ENCODE measurements around the gene CDH13.

Gene CDH13

GRCh38 chr16:83051451-83051850 lies 424.7 kb downstream of the CDH13 start:
- H3K36me3 ChIP-seq (ENCODE audit: control insufficient read depth, insufficient read depth, low read length), result no peaks in the 10 kb centered on the region
- H3K4me3 ChIP-seq (ENCODE audit: low read length), result no peak overlapping the region
- no peaks in the 10 kb centered on the region for H3K27me3 ChIP-seq (ENCODE audit: control insufficient read depth, insufficient read depth, low read length)
- H3K9ac ChIP-seq (ENCODE audit: low read length), result no peak overlapping the region
- H3K4me1 ChIP-seq (ENCODE audit: control insufficient read depth, insufficient read depth, low read length), result no peaks in the 10 kb centered on the region
- H3K9me3 ChIP-seq (ENCODE audit: control insufficient read depth, low read length), result no peaks in the 10 kb centered on the region

DNA sequence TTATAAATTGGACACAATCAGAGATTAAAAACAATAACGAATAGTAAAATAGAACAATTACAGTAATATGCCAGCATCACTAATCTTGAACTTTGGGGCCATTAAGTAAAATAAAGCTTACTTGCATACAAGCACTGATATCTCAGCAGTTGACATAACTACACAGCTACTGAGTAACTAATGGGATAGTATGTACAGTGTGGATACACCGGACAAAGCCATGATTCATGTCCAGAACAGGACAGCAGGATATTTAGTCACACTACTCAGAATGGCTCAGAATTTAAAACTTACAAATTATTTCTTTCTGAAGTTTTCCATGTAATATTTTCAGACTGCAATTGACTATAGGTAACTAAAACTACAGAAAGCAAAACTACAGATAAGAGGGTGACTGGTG lies 427.5 kb downstream of the CDH13 start:
- Histone ChIP-seq H3K4me1 (ENCODE audit: control insufficient read depth, insufficient read depth, low read length) (no peaks in the 10 kb centered on the region), H3K4me3 (ENCODE audit: low read length) (no peak overlapping the region), H3K9ac (ENCODE audit: low read length) (no peak overlapping the region), H3K36me3 (ENCODE audit: control insufficient read depth, insufficient read depth, low read length) (no peaks in the 10 kb centered on the region), H3K27me3 (ENCODE audit: control insufficient read depth, insufficient read depth, low read length) (no peaks in the 10 kb centered on the region), H3K9me3 (ENCODE audit: control insufficient read depth, low read length) (no peaks in the 10 kb centered on the region)

DNA sequence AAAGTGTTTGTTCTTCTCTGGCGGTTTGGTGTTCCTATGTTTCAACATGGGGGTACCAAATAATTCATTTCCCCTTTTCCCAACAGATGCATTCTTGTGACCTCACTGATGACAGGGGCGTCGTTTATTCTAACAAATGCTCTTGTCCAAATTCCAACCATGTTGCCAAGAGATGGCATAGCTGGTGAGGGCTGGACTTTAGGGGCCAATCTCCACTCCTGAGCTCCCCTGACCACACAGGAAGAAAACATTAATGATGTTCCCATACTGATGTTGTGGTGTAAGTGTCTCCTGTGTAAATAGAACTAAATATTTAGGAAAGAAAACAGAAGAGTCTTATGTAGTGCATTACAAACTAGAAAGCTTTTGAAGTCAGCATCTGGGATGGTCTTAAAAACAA lies 431.6 kb downstream of the CDH13 start:
- Histone ChIP-seq H3K4me1 (ENCODE audit: control insufficient read depth, insufficient read depth, low read length) (no peaks in the 10 kb centered on the region), H3K4me3 (ENCODE audit: low read length) (no peak overlapping the region), H3K27me3 (ENCODE audit: control insufficient read depth, insufficient read depth, low read length) (no peaks in the 10 kb centered on the region), H3K9ac (ENCODE audit: low read length) (no peak overlapping the region), H3K9me3 (ENCODE audit: control insufficient read depth, low read length) (no peaks in the 10 kb centered on the region), H3K36me3 (ENCODE audit: control insufficient read depth, insufficient read depth, low read length) (no peaks in the 10 kb centered on the region)

GRCh38 chr16:83059237-83059636 lies 432.5 kb downstream of the CDH13 start:
- H3K9me3 ChIP-seq (ENCODE audit: control insufficient read depth, low read length), result no peaks in the 10 kb centered on the region
- no peak overlapping the region for H3K9ac ChIP-seq (ENCODE audit: low read length)
- no peaks in the 10 kb centered on the region for H3K36me3 ChIP-seq (ENCODE audit: control insufficient read depth, insufficient read depth, low read length)
- H3K4me1 ChIP-seq (ENCODE audit: control insufficient read depth, insufficient read depth, low read length), result no peaks in the 10 kb centered on the region
- no peak overlapping the region for H3K4me3 ChIP-seq (ENCODE audit: low read length)
- H3K27me3 ChIP-seq (ENCODE audit: control insufficient read depth, insufficient read depth, low read length), result no peaks in the 10 kb centered on the region

DNA sequence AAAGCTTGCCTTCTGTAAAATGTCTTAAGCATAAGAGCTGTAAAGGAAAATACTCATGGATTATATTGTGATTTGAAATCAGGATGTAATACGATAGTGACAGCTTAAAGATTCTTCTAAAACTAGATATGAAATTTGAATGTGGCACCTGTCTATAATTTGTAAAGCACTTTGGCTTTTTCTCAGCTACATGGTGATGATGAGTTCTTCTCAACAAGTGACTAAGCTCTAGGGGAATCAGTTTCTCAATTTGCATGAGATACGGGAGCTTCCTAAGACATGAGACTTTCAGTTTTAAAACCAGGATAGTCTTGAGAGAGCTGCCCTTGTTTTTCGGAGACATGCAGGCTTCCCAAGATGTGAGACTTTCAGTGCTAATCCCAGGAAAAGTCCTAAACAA lies 439.2 kb downstream of the CDH13 start:
- H3K27me3 ChIP-seq (ENCODE audit: control insufficient read depth, insufficient read depth, low read length), result no peaks in the 10 kb centered on the region
- H3K4me1 ChIP-seq (ENCODE audit: control insufficient read depth, insufficient read depth, low read length), result no peaks in the 10 kb centered on the region
- H3K36me3 ChIP-seq (ENCODE audit: control insufficient read depth, insufficient read depth, low read length), result no peaks in the 10 kb centered on the region
- no peak overlapping the region for H3K9ac ChIP-seq (ENCODE audit: low read length)
- H3K4me3 ChIP-seq (ENCODE audit: low read length), result no peak overlapping the region
- no peaks in the 10 kb centered on the region for H3K9me3 ChIP-seq (ENCODE audit: control insufficient read depth, low read length)

GRCh38 chr16:83066881-83067280 lies 440.1 kb downstream of the CDH13 start:
- Histone ChIP-seq H3K36me3 (ENCODE audit: control insufficient read depth, insufficient read depth, low read length) (no peaks in the 10 kb centered on the region), H3K27me3 (ENCODE audit: control insufficient read depth, insufficient read depth, low read length) (no peaks in the 10 kb centered on the region), H3K9me3 (ENCODE audit: control insufficient read depth, low read length) (no peaks in the 10 kb centered on the region), H3K4me1 (ENCODE audit: control insufficient read depth, insufficient read depth, low read length) (no peaks in the 10 kb centered on the region), H3K9ac (ENCODE audit: low read length) (no peak overlapping the region), H3K4me3 (ENCODE audit: low read length) (no peak overlapping the region)

DNA sequence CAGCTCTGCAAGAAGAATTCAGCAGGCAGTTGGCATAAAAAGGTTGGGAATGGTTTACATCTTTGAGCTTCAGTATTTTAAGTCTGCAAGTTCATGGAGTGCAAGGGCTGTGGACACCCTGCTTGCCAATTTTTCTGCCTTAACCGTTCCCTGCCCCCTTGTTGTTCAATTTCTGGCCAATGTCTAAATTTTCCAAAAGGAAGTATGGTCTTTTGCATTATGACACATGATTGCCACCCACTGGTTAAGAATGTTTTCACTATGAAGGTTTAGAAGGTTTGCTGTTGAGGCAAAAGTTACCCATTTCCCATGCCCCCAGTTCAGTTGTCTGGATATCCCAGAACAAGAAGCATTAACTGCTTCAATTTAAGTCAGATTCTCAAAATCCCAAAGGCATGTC lies 441.9 kb downstream of the CDH13 start:
- Histone ChIP-seq H3K4me1 (ENCODE audit: control insufficient read depth, insufficient read depth, low read length) (no peaks in the 10 kb centered on the region), H3K36me3 (ENCODE audit: control insufficient read depth, insufficient read depth, low read length) (no peaks in the 10 kb centered on the region), H3K27me3 (ENCODE audit: control insufficient read depth, insufficient read depth, low read length) (no peaks in the 10 kb centered on the region), H3K4me3 (ENCODE audit: low read length) (no peak overlapping the region), H3K9me3 (ENCODE audit: control insufficient read depth, low read length) (no peaks in the 10 kb centered on the region), H3K9ac (ENCODE audit: low read length) (no peak overlapping the region)

DNA sequence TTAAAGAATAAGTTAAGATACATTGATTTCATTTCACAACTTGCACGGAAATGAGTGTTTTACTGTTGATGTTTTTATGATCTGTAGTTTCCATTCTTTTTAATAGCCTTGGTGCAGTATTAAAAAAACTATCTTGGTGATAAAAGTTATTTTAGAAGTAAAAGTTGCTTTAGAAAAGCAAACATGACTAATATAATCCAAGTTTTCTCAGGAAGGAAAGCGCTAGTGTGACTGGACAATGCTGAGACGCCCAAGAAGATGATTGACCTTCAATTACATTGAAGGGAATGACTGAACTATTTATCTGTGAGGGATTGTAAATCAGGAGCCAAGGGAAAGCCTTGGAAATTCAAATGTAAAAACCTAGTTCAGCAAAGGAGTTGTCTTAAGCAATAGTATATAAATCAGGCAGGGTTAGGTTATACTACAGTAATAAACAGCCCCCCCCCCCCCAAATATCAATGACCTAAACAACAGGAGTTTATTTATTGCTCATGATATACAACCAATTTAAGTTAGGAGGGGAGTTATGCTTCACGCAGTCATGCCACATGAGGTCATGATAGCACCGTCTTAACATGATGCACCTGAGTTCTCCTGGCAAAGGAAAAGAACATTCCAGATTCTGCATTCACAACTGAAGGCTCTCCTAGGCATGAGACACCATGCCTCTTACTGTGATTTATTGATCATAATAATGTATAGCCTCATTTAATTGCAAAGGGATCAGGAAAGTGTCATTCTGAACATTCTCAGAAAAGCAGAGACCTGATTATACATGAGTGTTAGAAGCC lies 443.8 kb downstream of the CDH13 start:
- Histone ChIP-seq H3K27me3 (ENCODE audit: control insufficient read depth, insufficient read depth, low read length) (no peaks in the 10 kb centered on the region), H3K9me3 (ENCODE audit: control insufficient read depth, low read length) (no peaks in the 10 kb centered on the region), H3K9ac (ENCODE audit: low read length) (no peak overlapping the region), H3K4me3 (ENCODE audit: low read length) (no peak overlapping the region), H3K36me3 (ENCODE audit: control insufficient read depth, insufficient read depth, low read length) (no peaks in the 10 kb centered on the region), H3K4me1 (ENCODE audit: control insufficient read depth, insufficient read depth, low read length) (no peaks in the 10 kb centered on the region)

- Histone ChIP-seq H3K9me3 (ENCODE audit: control insufficient read depth, low read length) (no peaks in the 10 kb centered on the region), H3K4me1 (ENCODE audit: control insufficient read depth, insufficient read depth, low read length) (no peaks in the 10 kb centered on the region), H3K4me3 (ENCODE audit: low read length) (no peak overlapping the region), H3K36me3 (ENCODE audit: control insufficient read depth, insufficient read depth, low read length) (no peaks in the 10 kb centered on the region), H3K27me3 (ENCODE audit: control insufficient read depth, insufficient read depth, low read length) (no peaks in the 10 kb centered on the region), H3K9ac (ENCODE audit: low read length) (no peak overlapping the region)
Measured at GRCh38 chr16:83075956-83076355, 449.2 kb downstream of the CDH13 start.

DNA sequence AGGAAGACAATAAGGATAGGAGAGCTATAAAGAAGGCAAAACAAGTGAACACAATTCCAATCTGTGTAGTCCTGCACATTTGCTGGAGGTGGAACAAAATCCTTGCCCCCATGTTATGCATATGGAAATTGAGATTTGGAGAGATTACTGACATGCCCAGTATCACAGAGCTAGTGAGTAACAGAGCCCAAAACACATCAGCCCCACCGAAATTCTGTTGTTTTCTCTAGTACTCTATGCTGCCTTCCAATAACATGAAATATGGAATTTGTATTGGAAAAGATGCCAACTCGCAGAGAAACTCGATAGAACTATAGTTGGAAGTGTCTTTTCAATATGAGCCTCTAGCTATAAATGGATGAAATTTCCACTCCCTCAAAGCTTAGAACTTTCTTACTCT lies 456.6 kb downstream of the CDH13 start:
- Histone ChIP-seq H3K9ac (ENCODE audit: low read length) (no peak overlapping the region), H3K4me1 (ENCODE audit: control insufficient read depth, insufficient read depth, low read length) (no peaks in the 10 kb centered on the region), H3K27me3 (ENCODE audit: control insufficient read depth, insufficient read depth, low read length) (no peaks in the 10 kb centered on the region), H3K9me3 (ENCODE audit: control insufficient read depth, low read length) (no peaks in the 10 kb centered on the region), H3K4me3 (ENCODE audit: low read length) (no peak overlapping the region), H3K36me3 (ENCODE audit: control insufficient read depth, insufficient read depth, low read length) (no peaks in the 10 kb centered on the region)

GRCh38 chr16:83085660-83086059 lies 458.9 kb downstream of the CDH13 start:
- no peaks in the 10 kb centered on the region for H3K36me3 ChIP-seq (ENCODE audit: control insufficient read depth, insufficient read depth, low read length)
- no peak overlapping the region for H3K4me3 ChIP-seq (ENCODE audit: low read length)
- no peak overlapping the region for H3K9ac ChIP-seq (ENCODE audit: low read length)
- no peaks in the 10 kb centered on the region for H3K4me1 ChIP-seq (ENCODE audit: control insufficient read depth, insufficient read depth, low read length)
- no peaks in the 10 kb centered on the region for H3K27me3 ChIP-seq (ENCODE audit: control insufficient read depth, insufficient read depth, low read length)
- no peaks in the 10 kb centered on the region for H3K9me3 ChIP-seq (ENCODE audit: control insufficient read depth, low read length)

GRCh38 chr16:83095941-83096692 lies 469.3 kb downstream of the CDH13 start:
- Histone ChIP-seq H3K9me3 (ENCODE audit: control insufficient read depth, low read length) (no peaks in the 10 kb centered on the region), H3K27me3 (ENCODE audit: control insufficient read depth, insufficient read depth, low read length) (no peaks in the 10 kb centered on the region), H3K4me1 (ENCODE audit: control insufficient read depth, insufficient read depth, low read length) (no peaks in the 10 kb centered on the region), H3K9ac (ENCODE audit: low read length) (no peak overlapping the region), H3K4me3 (ENCODE audit: low read length) (no peak overlapping the region), H3K36me3 (ENCODE audit: control insufficient read depth, insufficient read depth, low read length) (no peaks in the 10 kb centered on the region)

Measured in mucosa of stomach (tissue), 1 donor.